Left lung (tissue), 10 donors: ENCODE data around the gene ABI3BP. TPM values are rescaled to one million over a fixed set of nuclear protein-coding genes. Genes with fewer than 3 reads are reported as not detected.
A peak's percentile ranks its signal among the peaks of the same experiment; 100 is the strongest.

ENCODE experiments used
- ATAC-seq: fragments of 200-7000 bp; cut with Tn5 transposase; one replicate; pipeline ENCODE4 v1.9.1; 2020; ENCODE audit warnings: moderate library complexity
- DNase-seq, 4 donors: peaks; one replicate each; pipeline ENCODE4 v3.0.0-alpha.2; 2013 to 2020
- H3K27ac ChIP-seq, 2 donors: fragments of 200-600 bp; sonication (generic) in 1 of 2; one replicate each; pipeline versions ENCODE4 v1.5.0 to v1.8.0; 2020 to 2021
- H3K27me3 ChIP-seq, 2 donors: fragments of 200-600 bp; sonication (generic) in 1 of 2; one replicate each; pipeline versions ENCODE4 v1.5.0 to v1.8.0; 2020 to 2021
- H3K36me3 ChIP-seq, 2 donors: fragments of 200-600 bp; sonication (generic) in 1 of 2; one replicate each; pipeline versions ENCODE4 v1.5.0 to v1.8.0; 2020 to 2021
- H3K4me1 ChIP-seq, 2 donors: fragments of 200-600 bp; one replicate each; pipeline ENCODE4 v1.8.0; 2021
- H3K4me3 ChIP-seq, 2 donors: fragments of 200-600 bp; sonication (generic) in 1 of 2; one replicate each; pipeline versions ENCODE4 v1.5.0 to v1.8.0; 2020 to 2021; ENCODE audit warnings: mild to moderate bottlenecking in 1 of 2
- H3K9me3 ChIP-seq, 2 donors: fragments of 200-600 bp; sonication (generic) in 1 of 2; one replicate each; pipeline versions ENCODE4 v1.5.0 to v1.8.0; 2020 to 2021
- CTCF ChIP-seq, 2 donors: fragments of 200-600 bp; sonication (generic) in 1 of 2; IDR thresholded peaks; one replicate each; pipeline versions ENCODE4 v1.5.0 to v1.8.0; 2021; ENCODE audit warnings: antibody characterized with exemption in 2 of 2
- intact Hi-C, 2 donors: fragments of 100-400 bp; cut with DNase I; formaldehyde crosslinking; loops; one replicate each; pipeline versions ENCODE4 v1.11.2 to v1.14.2; 2022
- polyA plus RNA-seq, 6 donors: library from polyadenylated mRNA; unstranded; fragments of 120-200 nt; gene quantifications; one replicate each; pipeline ENCODE4 v1.2.1, GENCODE V29; 2013; ENCODE audit not compliant: insufficient read length in 6 of 6
- total RNA-seq, 2 donors: library from RNA; stranded (reverse); fragmentation: NEBNext Ultra II Directional; extraction: Animal tissue kit (Norgen Biotek cat#: 25700); gene quantifications; one replicate each; pipeline ENCODE4 v1.2.1, GENCODE V29; 2021
- donor health status: DM: no; HTN: yes; CAD: no.
- donor health status: DM: no; HTN: no; CAD: no.

The ABI3BP gene
- total and polyA plus RNA-seq, 8 donors, result 65.2 to 138 (median 85.3) TPM

GRCh38 chr3:100957261-100957986 is 35.8 kb downstream of the ABI3BP start:
- no peak for TF ChIP-seq CTCF (IDR thresholded peaks at IDR 0.05)
- no peak overlapping the region for H3K4me3 ChIP-seq
- no peaks in the 10 kb centered on the region for H3K4me1 ChIP-seq
- no peaks in the 10 kb centered on the region for H3K27me3 ChIP-seq
- H3K9me3 ChIP-seq, result peaks cover 0 to 28% of the 10 kb centered on the region in 2 donors
- no peak for DNase-seq
- no peaks in the 10 kb centered on the region for H3K36me3 ChIP-seq
- peak; percentile 44 for ATAC-seq
- intact Hi-C loops, result no loop called here
- H3K27ac ChIP-seq, result peak overlapping the region in 1 of 2 donors; percentile 13

GRCh38 chr3:100956276-100956675 is 36.9 kb downstream of the ABI3BP start:
- intact Hi-C loops, result no loop called here
- no peak for ATAC-seq
- DNase-seq, result no peak
- H3K4me1 ChIP-seq, result no peaks in the 10 kb centered on the region
- H3K4me3 ChIP-seq, result no peak overlapping the region
- TF ChIP-seq CTCF (IDR thresholded peaks at IDR 0.05), result no peak
- no peaks in the 10 kb centered on the region for H3K27me3 ChIP-seq
- H3K36me3 ChIP-seq, result no peaks in the 10 kb centered on the region
- no peak overlapping the region for H3K27ac ChIP-seq
- H3K9me3 ChIP-seq, result peaks cover 0 to 28% of the 10 kb centered on the region in 2 donors

GRCh38 chr3:100954990-100955389 is 38.2 kb downstream of the ABI3BP start:
- Histone ChIP-seq H3K27ac (peak overlapping the region in 1 of 2 donors; percentile 27), H3K4me1 (no peaks in the 10 kb centered on the region), H3K27me3 (no peaks in the 10 kb centered on the region), H3K9me3 (peaks cover 0 to 15% of the 10 kb centered on the region in 2 donors), H3K4me3 (no peak overlapping the region), H3K36me3 (no peaks in the 10 kb centered on the region)
- TF ChIP-seq CTCF (IDR thresholded peaks at IDR 0.05), result no peak
- no peak for DNase-seq
- intact Hi-C loops, result no loop called here
- peak; percentile 64 for ATAC-seq

GRCh38 chr3:100954199-100954935 is 38.9 kb downstream of the ABI3BP start:
- intact Hi-C loops, result no loop called here
- ATAC-seq (no peak), DNase-seq (no peak)
- Histone ChIP-seq H3K9me3 (peaks cover 0 to 9% of the 10 kb centered on the region in 2 donors), H3K4me1 (no peaks in the 10 kb centered on the region), H3K36me3 (no peaks in the 10 kb centered on the region), H3K27ac (peak overlapping the region in 1 of 2 donors; percentile 27), H3K4me3 (no peak overlapping the region), H3K27me3 (no peaks in the 10 kb centered on the region)
- no peak for TF ChIP-seq CTCF (IDR thresholded peaks at IDR 0.05)

- Histone ChIP-seq H3K4me3 (no peak overlapping the region), H3K27ac (no peak overlapping the region), H3K4me1 (no peaks in the 10 kb centered on the region), H3K9me3 (peaks cover 0 to 2% of the 10 kb centered on the region in 2 donors), H3K36me3 (no peaks in the 10 kb centered on the region), H3K27me3 (no peaks in the 10 kb centered on the region)
- ATAC-seq (no peak), DNase-seq (no peak)
- intact Hi-C loops, result no loop called here
- TF ChIP-seq CTCF (IDR thresholded peaks at IDR 0.05), result no peak
Measured at GRCh38 chr3:100953103-100953502, 40.1 kb downstream of the ABI3BP start.
